Measurements from ENCODE around the gene FYB2.

FYB2 gene

DNA sequence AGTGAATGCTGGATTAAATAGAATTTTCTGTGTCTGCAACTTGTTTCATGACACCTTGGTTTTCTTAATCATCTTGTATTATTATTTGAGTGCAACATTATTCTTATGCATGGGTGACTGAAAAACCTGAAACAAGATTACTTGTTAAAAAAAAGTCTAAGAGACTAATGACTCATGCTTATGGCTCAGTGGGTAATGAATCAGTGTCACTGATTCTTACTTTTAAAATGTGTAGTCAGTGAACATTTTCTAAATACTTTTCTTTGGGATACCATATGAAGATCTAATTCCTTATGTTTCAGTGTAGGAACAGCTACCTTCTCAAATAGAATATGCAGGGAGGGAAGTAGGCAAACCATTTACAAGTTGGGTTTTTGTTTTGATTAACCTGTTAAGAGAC is 108.6 kb downstream of the FYB2 start:
- DNase-seq, result no peak

DNA sequence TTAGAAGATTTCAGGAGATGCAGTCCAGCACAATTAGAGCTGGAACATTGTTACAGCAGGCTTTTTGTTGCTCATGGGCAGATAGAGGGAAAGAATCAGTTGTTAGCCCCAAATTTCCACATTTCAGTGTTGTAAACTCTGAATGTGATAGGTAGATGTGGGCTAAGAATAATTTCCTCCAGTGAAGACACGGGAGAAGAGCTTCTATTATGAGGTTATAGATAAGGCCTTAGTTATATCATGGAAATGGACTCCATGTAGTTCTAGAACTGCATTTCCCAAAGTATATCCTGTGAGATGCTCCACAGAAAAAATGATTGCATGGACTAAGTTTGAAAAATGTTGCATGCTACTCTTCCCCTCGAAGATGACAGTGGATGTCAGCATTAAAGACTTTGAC is 109.2 kb downstream of the FYB2 start:
- no peak for DNase-seq

GRCh38 chr1:56709269-56709880 is 109.8 kb downstream of the FYB2 start:
- DNase-seq, result no peak

DNA sequence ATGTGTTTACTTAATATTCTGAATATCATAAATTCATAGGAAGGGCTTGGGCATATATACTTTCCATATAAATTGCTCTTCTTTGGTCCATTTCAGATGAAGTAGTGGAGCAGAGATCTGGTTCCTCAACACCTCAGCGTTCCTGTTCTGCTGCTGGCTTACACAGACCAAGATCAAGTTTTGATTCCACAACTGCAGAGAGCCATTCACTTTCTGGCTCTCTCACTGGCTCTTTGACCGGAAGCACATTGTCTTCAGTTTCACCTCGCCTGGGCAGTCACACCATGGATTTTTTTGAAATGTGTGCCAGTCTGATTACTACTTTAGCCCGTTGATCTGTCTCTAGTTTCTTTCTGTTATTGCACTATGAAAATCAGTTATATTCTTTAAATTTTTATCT is 111.8 kb downstream of the FYB2 start:
- DNase-seq, result no peak

DNA sequence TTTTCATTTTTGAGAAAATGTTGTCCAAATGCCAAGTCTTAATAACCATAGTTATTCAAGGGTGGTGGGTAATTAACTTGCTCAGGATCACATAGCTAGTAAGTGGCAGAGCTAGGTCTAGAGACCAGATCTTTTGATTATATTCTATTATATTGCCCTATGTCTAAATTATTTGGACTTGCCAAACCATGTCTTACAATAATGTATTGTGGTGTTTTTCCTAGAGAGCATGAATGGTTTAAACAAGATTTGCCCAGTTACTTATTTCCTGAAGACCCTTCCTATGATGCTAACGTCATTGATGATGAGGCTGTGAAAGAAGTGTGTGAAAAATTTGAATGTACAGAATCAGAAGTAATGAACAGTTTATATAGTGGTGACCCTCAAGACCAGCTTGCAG is 115.5 kb downstream of the FYB2 start:
- DNase-seq, result no peak

- DNase-seq, result no peak
Measured at GRCh38 chr1:56696663-56697062, 122.5 kb downstream of the FYB2 start.

GRCh38 chr1:56688522-56689026 is 130.6 kb downstream of the FYB2 start:
- DNase-seq, result peak; percentile 22

- DNase-seq, result no peak
Measured at GRCh38 chr1:56686169-56686568, 133.0 kb downstream of the FYB2 start.

GRCh38 chr1:56683569-56683968 is 135.6 kb downstream of the FYB2 start:
- DNase-seq, result no peak

GRCh38 chr1:56676571-56677035 is 142.6 kb downstream of the FYB2 start:
- DNase-seq, result peak; percentile 24

DNA sequence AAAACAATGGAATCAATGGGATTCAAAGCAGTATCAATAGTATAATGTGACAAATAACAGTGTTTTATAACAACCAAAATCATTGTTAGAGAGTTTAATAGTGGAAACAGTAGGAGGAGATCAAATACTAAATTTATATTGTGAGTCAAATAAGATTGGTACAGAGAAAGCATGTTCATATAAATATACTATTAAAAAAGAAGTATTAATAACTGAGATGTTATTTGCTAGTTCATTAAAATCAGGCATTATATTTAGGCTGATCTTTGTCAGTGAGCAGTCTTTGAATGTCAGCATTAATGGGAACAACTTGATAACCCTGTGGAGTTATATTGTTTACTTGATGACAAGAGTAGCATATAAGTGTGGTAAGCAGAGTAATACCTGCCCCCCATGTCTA is 143.4 kb downstream of the FYB2 start:
- no peak for DNase-seq

GRCh38 chr1:56672579-56672978 is 146.6 kb downstream of the FYB2 start:
- DNase-seq, result no peak

DNA sequence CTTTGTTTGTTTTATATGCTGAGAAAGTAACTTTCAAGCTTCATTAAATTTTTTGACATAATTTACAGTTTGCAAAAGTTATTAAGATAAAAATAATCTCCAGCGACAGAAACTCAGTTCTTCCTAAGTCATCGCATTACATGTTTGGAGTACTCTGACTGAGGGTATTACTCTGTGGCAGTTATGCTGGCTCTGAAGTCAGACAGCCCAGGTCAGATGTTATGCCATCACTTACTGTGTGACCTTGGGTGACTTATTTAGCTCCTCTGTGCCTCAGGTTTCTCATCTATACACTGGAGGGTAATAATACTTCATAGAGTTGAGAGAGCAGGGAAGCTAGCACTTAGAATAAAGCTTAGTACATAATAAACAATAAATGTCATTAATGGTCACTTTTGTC is 147.7 kb downstream of the FYB2 start:
- no peak for DNase-seq

GRCh38 chr1:56671085-56671484 is 148.1 kb downstream of the FYB2 start:
- no peak for DNase-seq

- DNase-seq, result no peak
Measured at GRCh38 chr1:56670350-56670749, 148.9 kb downstream of the FYB2 start.
